CD4-positive, alpha-beta T cell treated with Interleukin-12 subunit alpha and Interleukin-12 subunit beta, for 1 hour (primary cell): ENCODE data around the gene CLSTN3.
A peak's percentile ranks its signal among the peaks of the same experiment; 100 is the strongest.
"Not testable (repeated sequence)": the region's sequence is repeated elsewhere in the genome, so short reads cannot be mapped to it uniquely, and the experiment has no call there.

Experiments used
- DNase-seq: peaks from one replicate; pipeline ENCODE4 v3.0.0-alpha.2; 2020

CLSTN3 gene

GRCh38 chr12:7106082-7106481 is 24.1 kb upstream of the CLSTN3 start:
- no peak for DNase-seq

- DNase-seq: not testable (repeated sequence)
Measured at GRCh38 chr12:7107181-7107580, 23.0 kb upstream of the CLSTN3 start.

- DNase-seq: no peak
Measured at GRCh38 chr12:7107636-7108002, 22.6 kb upstream of the CLSTN3 start.

GRCh38 chr12:7108003-7108795 is 22.0 kb upstream of the CLSTN3 start:
- peak; percentile 77 for DNase-seq

GRCh38 chr12:7108796-7109571 is 21.2 kb upstream of the CLSTN3 start, which contains the start of gene C1RL:
TSS of gene C1RL (minus strand) at chr12:7109214. CDS start at chr12:7109180, 34 bp downstream.
- peak; percentile 79 for DNase-seq

- DNase-seq: no peak
Measured at GRCh38 chr12:7109572-7109920, 20.6 kb upstream of the CLSTN3 start.

GRCh38 chr12:7110661-7111060 is 19.5 kb upstream of the CLSTN3 start:
- no peak for DNase-seq

- DNase-seq: no peak
Measured at GRCh38 chr12:7112041-7112440, 18.1 kb upstream of the CLSTN3 start.

- DNase-seq: peak; percentile 71
Measured at GRCh38 chr12:7113389-7113871, 16.7 kb upstream of the CLSTN3 start.

- DNase-seq: no peak
Measured at GRCh38 chr12:7114008-7114407, 16.2 kb upstream of the CLSTN3 start.

- DNase-seq: no peak
Measured at GRCh38 chr12:7114851-7115250, 15.3 kb upstream of the CLSTN3 start.

- no peak for DNase-seq
Measured at GRCh38 chr12:7116196-7116595, 14.0 kb upstream of the CLSTN3 start.

- DNase-seq: no peak
Measured at GRCh38 chr12:7116916-7117315, 13.3 kb upstream of the CLSTN3 start.

- DNase-seq: no peak
Measured at GRCh38 chr12:7117670-7118069, 12.5 kb upstream of the CLSTN3 start.

- no peak for DNase-seq
Measured at GRCh38 chr12:7118881-7119280, 11.3 kb upstream of the CLSTN3 start.

- no peak for DNase-seq
Measured at GRCh38 chr12:7120166-7120565, 10.0 kb upstream of the CLSTN3 start.

GRCh38 chr12:7121324-7121723 is 8.8 kb upstream of the CLSTN3 start:
- no peak for DNase-seq

- DNase-seq: no peak
Measured at GRCh38 chr12:7122811-7123769, 7.1 kb upstream of the CLSTN3 start.

GRCh38 chr12:7123806-7124522 is 6.2 kb upstream of the CLSTN3 start:
- no peak for DNase-seq

- DNase-seq: no peak
Measured at GRCh38 chr12:7125632-7126227, 4.4 kb upstream of the CLSTN3 start.

- DNase-seq: no peak
Measured at GRCh38 chr12:7127916-7128626, 2.1 kb upstream of the CLSTN3 start.
